ENCODE measurements around the gene SLC35D2.

DNA sequence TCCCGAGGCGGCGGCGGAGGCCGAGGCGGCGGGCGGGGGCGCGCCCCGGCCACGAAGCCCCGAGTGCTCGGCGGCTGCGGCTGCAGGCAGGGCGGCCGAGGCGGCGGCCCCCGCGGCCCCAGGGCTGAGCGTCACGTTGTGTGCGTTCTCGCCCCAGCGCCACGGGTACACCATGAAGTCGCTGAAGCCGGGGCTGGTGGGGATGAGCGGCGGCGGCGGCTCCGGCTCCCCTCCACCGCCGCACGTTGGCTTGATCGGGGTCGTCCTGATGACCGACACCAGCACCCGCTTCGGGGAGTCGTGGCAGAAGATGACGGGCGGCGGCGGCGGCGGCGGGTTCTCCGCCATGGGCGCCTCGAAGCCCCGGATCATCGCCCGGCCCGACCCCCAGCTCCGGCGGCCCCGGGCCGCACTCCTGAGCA lies 34.2 kb upstream of the SLC35D2 start:
- TF ChIP-seq POLR2A (IDR thresholded peaks at IDR 0.05) (no peak), EP300 (IDR thresholded peaks at IDR 0.05) (no peak)
- TF ChIP-seq, protein P1, sequence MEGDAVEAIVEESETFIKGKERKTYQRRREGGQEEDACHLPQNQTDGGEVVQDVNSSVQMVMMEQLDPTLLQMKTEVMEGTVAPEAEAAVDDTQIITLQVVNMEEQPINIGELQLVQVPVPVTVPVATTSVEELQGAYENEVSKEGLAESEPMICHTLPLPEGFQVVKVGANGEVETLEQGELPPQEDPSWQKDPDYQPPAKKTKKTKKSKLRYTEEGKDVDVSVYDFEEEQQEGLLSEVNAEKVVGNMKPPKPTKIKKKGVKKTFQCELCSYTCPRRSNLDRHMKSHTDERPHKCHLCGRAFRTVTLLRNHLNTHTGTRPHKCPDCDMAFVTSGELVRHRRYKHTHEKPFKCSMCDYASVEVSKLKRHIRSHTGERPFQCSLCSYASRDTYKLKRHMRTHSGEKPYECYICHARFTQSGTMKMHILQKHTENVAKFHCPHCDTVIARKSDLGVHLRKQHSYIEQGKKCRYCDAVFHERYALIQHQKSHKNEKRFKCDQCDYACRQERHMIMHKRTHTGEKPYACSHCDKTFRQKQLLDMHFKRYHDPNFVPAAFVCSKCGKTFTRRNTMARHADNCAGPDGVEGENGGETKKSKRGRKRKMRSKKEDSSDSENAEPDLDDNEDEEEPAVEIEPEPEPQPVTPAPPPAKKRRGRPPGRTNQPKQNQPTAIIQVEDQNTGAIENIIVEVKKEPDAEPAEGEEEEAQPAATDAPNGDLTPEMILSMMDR (IDR thresholded peaks at IDR 0.05): no peak
